HFFc6 (cell line): Measurements from ENCODE around the gene NMS. TPM values are rescaled to one million over a fixed set of nuclear protein-coding genes. Genes with fewer than 3 reads are reported as not detected.

Source experiments
- DNase-seq: peaks from one replicate; pipeline ENCODE4 v3.0.0-alpha.2; 2018
- H3K27ac Mint-ChIP-seq: 2 replicates; pipeline ENCODE4 v1.8.0; 2020; ENCODE audit warnings: mild to moderate bottlenecking, mixed read lengths
- H3K27me3 Mint-ChIP-seq: 2 replicates; pipeline ENCODE4 v1.8.0; 2021; ENCODE audit warnings: mild to moderate bottlenecking, moderate library complexity, mixed read lengths; ENCODE audit not compliant: insufficient read depth
- H3K36me3 Mint-ChIP-seq: 2 replicates; pipeline ENCODE4 v1.8.0; 2021; ENCODE audit warnings: low read depth, mixed read lengths
- H3K4me1 Mint-ChIP-seq: 2 replicates; pipeline ENCODE4 v1.8.0; 2020; ENCODE audit warnings: low read depth, mixed read lengths
- H3K4me3 Mint-ChIP-seq: 2 replicates; pipeline ENCODE4 v1.8.0; 2020; ENCODE audit warnings: mild to moderate bottlenecking, moderate library complexity, mixed read lengths
- H3K9me3 Mint-ChIP-seq: 2 replicates; pipeline ENCODE4 v1.8.0; 2020; ENCODE audit warnings: mild to moderate bottlenecking, mixed read lengths
- total RNA-seq, 6 experiments: library from RNA; stranded (reverse); fragmentation: NEBNext Ultra II Directional; extraction: Animal tissue kit (Norgen Biotek cat#: 25700); gene quantifications; 2 replicates in 1 of 6; 3 replicates in 5 of 6; pipeline ENCODE4 v1.2.3, GENCODE V29; 2021
- TF ChIP-seq, protein P1 (sequence below): fragments of 200-600 bp; sonication (generic); IDR thresholded peaks from 2 replicates; pipeline ENCODE4 v1.5.0; 2021; ENCODE audit warnings: antibody characterized with exemption, mild to moderate bottlenecking

The NMS gene
- total RNA-seq, 6 experiments from 2014 or later, result not detected

DNA sequence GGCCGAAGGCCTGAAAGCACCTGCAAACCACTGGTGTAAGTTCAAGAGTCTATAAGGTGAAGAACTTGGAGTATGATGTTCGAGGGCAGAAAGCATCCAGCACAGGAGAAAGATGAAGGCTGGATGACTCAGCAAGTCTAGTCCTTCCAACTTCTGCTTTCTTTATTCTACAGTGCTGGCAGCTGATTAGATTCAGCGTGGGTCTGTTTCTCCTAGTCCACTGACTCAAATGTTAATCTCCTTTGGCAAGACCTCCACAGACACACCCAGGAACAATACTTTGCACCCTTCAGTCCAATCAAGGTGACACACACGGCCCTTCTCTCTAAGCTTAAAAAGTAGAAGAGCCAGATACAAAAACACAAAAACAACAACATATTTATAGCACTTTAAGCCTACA, 43.4 kb downstream of the NMS start:
- DNase-seq, result no peak
- H3K9me3 Mint-ChIP-seq, result no peaks in the 10 kb centered on the region
- peaks cover 16% of the 10 kb centered on the region for H3K27me3 Mint-ChIP-seq
- H3K4me3 Mint-ChIP-seq, result no peak overlapping the region
- H3K36me3 Mint-ChIP-seq, result no peaks in the 10 kb centered on the region
- TF ChIP-seq, protein P1, sequence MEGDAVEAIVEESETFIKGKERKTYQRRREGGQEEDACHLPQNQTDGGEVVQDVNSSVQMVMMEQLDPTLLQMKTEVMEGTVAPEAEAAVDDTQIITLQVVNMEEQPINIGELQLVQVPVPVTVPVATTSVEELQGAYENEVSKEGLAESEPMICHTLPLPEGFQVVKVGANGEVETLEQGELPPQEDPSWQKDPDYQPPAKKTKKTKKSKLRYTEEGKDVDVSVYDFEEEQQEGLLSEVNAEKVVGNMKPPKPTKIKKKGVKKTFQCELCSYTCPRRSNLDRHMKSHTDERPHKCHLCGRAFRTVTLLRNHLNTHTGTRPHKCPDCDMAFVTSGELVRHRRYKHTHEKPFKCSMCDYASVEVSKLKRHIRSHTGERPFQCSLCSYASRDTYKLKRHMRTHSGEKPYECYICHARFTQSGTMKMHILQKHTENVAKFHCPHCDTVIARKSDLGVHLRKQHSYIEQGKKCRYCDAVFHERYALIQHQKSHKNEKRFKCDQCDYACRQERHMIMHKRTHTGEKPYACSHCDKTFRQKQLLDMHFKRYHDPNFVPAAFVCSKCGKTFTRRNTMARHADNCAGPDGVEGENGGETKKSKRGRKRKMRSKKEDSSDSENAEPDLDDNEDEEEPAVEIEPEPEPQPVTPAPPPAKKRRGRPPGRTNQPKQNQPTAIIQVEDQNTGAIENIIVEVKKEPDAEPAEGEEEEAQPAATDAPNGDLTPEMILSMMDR, result no peak
- no peak overlapping the region for H3K27ac Mint-ChIP-seq
- peaks cover under 1% of the 10 kb centered on the region; the same call in 1 of the 2 replicates for H3K4me1 Mint-ChIP-seq

DNA sequence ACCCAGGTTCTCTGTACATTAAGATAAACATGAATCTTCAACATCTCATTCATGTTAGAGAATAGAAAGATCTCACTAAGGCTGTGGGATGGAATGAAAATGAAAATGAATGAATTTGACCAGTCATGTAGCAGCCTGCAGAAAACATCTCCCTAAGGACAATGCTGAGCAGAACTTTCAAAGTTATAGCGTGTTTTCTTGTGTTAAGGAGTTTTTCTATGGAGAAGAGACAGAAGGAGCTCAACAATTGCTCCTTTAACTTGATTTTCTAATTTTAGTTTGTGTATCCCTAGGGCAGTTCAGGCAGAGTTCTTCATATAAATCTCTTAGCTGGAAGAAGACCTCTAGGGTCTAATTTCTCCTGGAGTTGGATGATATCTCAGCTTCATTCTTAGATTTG, 47.3 kb downstream of the NMS start:
- Mint-ChIP-seq H3K4me3 (no peak overlapping the region), H3K4me1 (peaks cover 11% of the 10 kb centered on the region), H3K36me3 (no peaks in the 10 kb centered on the region), H3K9me3 (no peaks in the 10 kb centered on the region), H3K27me3 (peaks cover 14% of the 10 kb centered on the region), H3K27ac (no peak overlapping the region)
- TF ChIP-seq, protein P1, result no peak
- no peak for DNase-seq

DNA sequence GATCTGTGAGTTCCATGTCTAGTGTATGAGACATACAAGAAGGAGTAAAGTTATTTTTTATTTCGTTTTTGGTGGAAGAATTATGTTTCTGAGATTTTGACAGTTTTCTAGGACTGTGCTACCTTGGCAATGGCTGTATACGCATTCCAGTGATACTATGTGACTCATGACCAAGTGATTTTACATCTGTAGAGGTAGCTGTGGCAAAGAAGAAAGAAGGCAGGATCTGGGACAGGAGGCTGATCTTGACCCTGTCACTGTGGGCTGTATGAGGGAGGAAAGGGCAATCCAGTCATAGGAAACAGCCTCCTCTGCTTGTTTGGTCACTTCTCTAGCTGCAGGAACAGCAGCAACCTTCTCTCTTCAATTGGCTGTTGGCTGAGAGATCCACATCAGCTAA, 48.5 kb downstream of the NMS start:
- no peaks in the 10 kb centered on the region for H3K36me3 Mint-ChIP-seq
- H3K4me1 Mint-ChIP-seq, result peaks cover 11% of the 10 kb centered on the region
- no peak for DNase-seq
- peaks cover 11% of the 10 kb centered on the region for H3K27me3 Mint-ChIP-seq
- H3K9me3 Mint-ChIP-seq, result no peaks in the 10 kb centered on the region
- TF ChIP-seq, protein P1, result no peak
- no peak overlapping the region for H3K4me3 Mint-ChIP-seq
- no peak overlapping the region for H3K27ac Mint-ChIP-seq

DNA sequence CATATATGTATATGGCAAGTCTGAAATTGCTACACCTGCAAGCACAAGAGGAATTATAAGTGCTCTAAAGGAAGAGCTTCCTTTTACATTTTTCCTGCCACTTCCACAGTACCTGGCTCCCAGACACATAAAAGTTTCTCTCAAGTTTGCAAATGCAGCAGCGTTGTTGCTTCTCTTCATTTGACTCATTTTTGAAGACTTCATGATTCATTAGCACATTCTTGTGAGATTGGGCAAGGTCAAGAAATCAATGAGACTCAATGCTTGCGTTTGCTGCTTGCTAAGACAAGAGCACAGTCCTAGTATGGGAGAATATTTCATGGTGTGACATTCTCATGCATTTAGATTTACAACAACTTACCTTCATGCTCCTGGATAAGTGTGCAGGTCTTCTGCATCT, 49.9 kb downstream of the NMS start:
- Mint-ChIP-seq H3K9me3 (no peaks in the 10 kb centered on the region), H3K27ac (no peak overlapping the region), H3K4me3 (no peak overlapping the region), H3K4me1 (peaks cover 17% of the 10 kb centered on the region), H3K27me3 (peaks cover 11% of the 10 kb centered on the region), H3K36me3 (no peaks in the 10 kb centered on the region)
- TF ChIP-seq, protein P1, result no peak
- DNase-seq, result peak; percentile 2

DNA sequence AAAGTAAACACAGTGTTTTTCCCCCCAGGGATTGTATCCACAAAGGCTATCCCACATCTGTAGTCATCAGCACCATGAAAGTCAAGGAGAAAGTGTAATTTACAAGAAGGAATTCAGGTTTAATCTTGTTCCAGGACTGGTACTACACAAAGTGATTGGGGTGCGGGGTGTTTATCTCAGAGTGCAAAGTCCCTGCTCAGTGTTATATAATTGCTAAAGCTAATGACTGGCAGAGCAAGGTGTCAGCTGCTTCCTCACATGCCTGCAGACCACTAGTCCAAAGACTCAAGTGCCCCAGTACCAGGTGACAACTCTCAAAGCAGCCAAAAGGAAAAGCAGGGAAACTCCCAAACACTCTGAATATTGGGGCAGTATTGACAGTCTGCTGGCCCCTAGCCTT, 52.1 kb downstream of the NMS start:
- DNase-seq, result no peak
- TF ChIP-seq, protein P1, result no peak
- peaks cover 17% of the 10 kb centered on the region for H3K4me1 Mint-ChIP-seq
- no peaks in the 10 kb centered on the region for H3K36me3 Mint-ChIP-seq
- no peaks in the 10 kb centered on the region for H3K9me3 Mint-ChIP-seq
- peaks cover 5% of the 10 kb centered on the region for H3K27me3 Mint-ChIP-seq
- H3K27ac Mint-ChIP-seq, result no peak overlapping the region
- H3K4me3 Mint-ChIP-seq, result no peak overlapping the region

DNA sequence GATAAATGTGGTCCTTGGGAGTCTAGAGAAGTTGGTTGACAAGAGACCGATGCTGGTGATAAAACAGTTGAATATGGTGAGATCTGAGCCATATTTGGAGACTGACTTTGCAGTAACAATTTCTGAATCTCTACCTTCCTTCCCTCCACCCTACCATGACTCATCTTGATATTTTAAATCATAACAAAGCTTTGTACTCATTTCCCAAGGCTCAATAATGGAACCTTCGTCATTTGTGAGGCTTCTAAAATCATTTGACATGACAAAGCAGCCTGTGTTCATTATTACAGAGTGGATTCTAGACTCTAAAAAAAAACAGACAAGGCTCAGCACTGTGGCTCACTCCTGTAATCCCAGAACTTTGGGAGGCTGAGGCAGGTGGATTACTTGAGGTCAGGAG, 54.0 kb downstream of the NMS start:
- TF ChIP-seq, protein P1, result no peak
- H3K4me1 Mint-ChIP-seq, result peaks cover 13% of the 10 kb centered on the region
- no peak overlapping the region for H3K4me3 Mint-ChIP-seq
- no peak for DNase-seq
- no peaks in the 10 kb centered on the region for H3K9me3 Mint-ChIP-seq
- peaks cover 2% of the 10 kb centered on the region for H3K27me3 Mint-ChIP-seq
- no peaks in the 10 kb centered on the region for H3K36me3 Mint-ChIP-seq
- H3K27ac Mint-ChIP-seq, result no peak overlapping the region
